ENCODE data around the gene RCC1. TPM values are rescaled to one million over a fixed set of nuclear protein-coding genes. Genes with fewer than 3 reads are reported as not detected.

RCC1 gene
- total and polyA plus RNA-seq, 2 donors (not counting 3 experiments of a cell fraction or from before 2014, with no cell fraction given) = 37.1 to 77.7 TPM

- no peak for TF ChIP-seq MAX (IDR thresholded peaks at IDR 0.05; ENCODE audit: insufficient read depth, insufficient read length)
- TF ChIP-seq JUN (IDR thresholded peaks at IDR 0.05; ENCODE audit: borderline replicate concordance, insufficient read depth, insufficient read length, low read depth) = peak; percentile 15
- TF ChIP-seq POLR2A (IDR thresholded peaks at IDR 0.05; ENCODE audit: low read depth, low read length) = peak; percentile 98
- no peak for TF ChIP-seq MYC (IDR thresholded peaks at IDR 0.05; ENCODE audit: low read depth, low read length)
- TF ChIP-seq FOS (IDR thresholded peaks at IDR 0.05; ENCODE audit: borderline replicate concordance, insufficient read depth, low read length) = peak; percentile 41
- TF ChIP-seq POLR2AphosphoS5 (IDR thresholded peaks at IDR 0.05; ENCODE audit: insufficient read depth, low read depth, low read length) = peak; percentile 96
- DNase-seq (ENCODE audit: low read depth, low spot score) (peak; percentile 52), FAIRE-seq (peak; percentile 59)
- Histone ChIP-seq H2AFZ (ENCODE audit: low read depth, low read length) (no peak overlapping the region), H3K9me3 (replicated peaks; ENCODE audit: control insufficient read depth, insufficient read depth, low read length) (no peaks in the 10 kb centered on the region), H3K27me3 (ENCODE audit: control insufficient read depth in 2 of 2, insufficient read depth in 2 of 2, low read length in 2 of 2) (no peaks in the 10 kb centered on the region), H3K4me3 (replicated peaks in 1 of 3; ENCODE audit: insufficient read depth in 1 of 3, low read depth in 1 of 3, low read length in 3 of 3) (peak overlapping the region in 2 of 3 experiments; percentile 58 to 100), H3K4me2 (ENCODE audit: insufficient read depth, low read length) (peak overlapping the region; percentile 100), H4K20me1 (replicated peaks; ENCODE audit: control insufficient read depth, extremely low read depth, insufficient read depth, low read length) (peaks cover 2% of the 10 kb centered on the region), H3K9me1 (replicated peaks; ENCODE audit: control insufficient read depth, extremely low read depth, insufficient read depth, low read length) (no peaks in the 10 kb centered on the region), H3K36me3 (ENCODE audit: control insufficient read depth in 2 of 2, extremely low read depth in 1 of 2, insufficient read depth in 2 of 2, low read length in 2 of 2) (peaks cover 31 to 33% of the 10 kb centered on the region in 2 experiments), H3K27ac (ENCODE audit: insufficient read depth, low read depth, low read length) (peak overlapping the region; percentile 78), H3K4me1 (ENCODE audit: control insufficient read depth, extremely low read depth, insufficient read depth, low read length) (peaks cover 34% of the 10 kb centered on the region), H3K9ac (replicated peaks; ENCODE audit: extremely low read depth, insufficient read depth, low read length) (peak overlapping the region; percentile 99), H3K79me2 (ENCODE audit: control insufficient read depth, insufficient read depth, low read length) (peaks cover 55% of the 10 kb centered on the region)
- ChIA-PET CTCF (interaction anchor here (0.6 to 2.8 kb wide), 5 partner anchors 8 to 367 kb away, joined by 3 to 9 read pairs (median 4); no protein-coding TSS in a partner anchor), POLR2A (interaction anchor here (0.7 to 2.1 kb wide), 2 partner anchors 73 to 261 kb away, joined by 3 to 5 read pairs; no protein-coding TSS in a partner anchor)
- intact Hi-C loops (cut with micrococcal nuclease) (no loop called here), dilution Hi-C loops (cut with MboI; ENCODE audit: extremely low pct_ligation_motif_present, low sequenced_read_pairs) (no loop called here)
- BruUV-seq (replicated peaks) = no TSS peak
Measured at GRCh38 chr1:28510273-28510969, 4.6 kb downstream of the RCC1 start.

GRCh38 chr1:28510970-28511440 lies 5.2 kb downstream of the RCC1 start:
- Histone ChIP-seq H3K4me2 (ENCODE audit: insufficient read depth, low read length) (peak overlapping the region; percentile 100), H3K27ac (ENCODE audit: insufficient read depth, low read depth, low read length) (peak overlapping the region; percentile 29), H3K4me1 (ENCODE audit: control insufficient read depth, extremely low read depth, insufficient read depth, low read length) (peaks cover 34% of the 10 kb centered on the region), H3K79me2 (ENCODE audit: control insufficient read depth, insufficient read depth, low read length) (peaks cover 52% of the 10 kb centered on the region), H3K9me3 (replicated peaks; ENCODE audit: control insufficient read depth, insufficient read depth, low read length) (no peaks in the 10 kb centered on the region), H3K9me1 (replicated peaks; ENCODE audit: control insufficient read depth, extremely low read depth, insufficient read depth, low read length) (no peaks in the 10 kb centered on the region), H2AFZ (ENCODE audit: low read depth, low read length) (no peak overlapping the region), H4K20me1 (replicated peaks; ENCODE audit: control insufficient read depth, extremely low read depth, insufficient read depth, low read length) (peaks cover 2% of the 10 kb centered on the region), H3K36me3 (ENCODE audit: control insufficient read depth in 2 of 2, extremely low read depth in 1 of 2, insufficient read depth in 2 of 2, low read length in 2 of 2) (peaks cover 31 to 33% of the 10 kb centered on the region in 2 experiments), H3K27me3 (ENCODE audit: control insufficient read depth in 2 of 2, insufficient read depth in 2 of 2, low read length in 2 of 2) (no peaks in the 10 kb centered on the region), H3K9ac (replicated peaks; ENCODE audit: extremely low read depth, insufficient read depth, low read length) (no peak overlapping the region), H3K4me3 (replicated peaks in 1 of 3; ENCODE audit: insufficient read depth in 1 of 3, low read depth in 1 of 3, low read length in 3 of 3) (peak overlapping the region in 1 of 3 experiments; percentile 100)
- no TSS peak for BruUV-seq (replicated peaks)
- intact Hi-C loops (cut with micrococcal nuclease) = no loop called here
- CTCF ChIA-PET = interaction anchor here (1.0 to 2.8 kb wide), 2 partner anchors 262 to 366 kb away, joined by 3 to 9 read pairs; no protein-coding TSS in a partner anchor
- TF ChIP-seq FOS (IDR thresholded peaks at IDR 0.05; ENCODE audit: borderline replicate concordance, insufficient read depth, low read length) = no peak
- TF ChIP-seq POLR2AphosphoS5 (IDR thresholded peaks at IDR 0.05; ENCODE audit: insufficient read depth, low read depth, low read length) = peak; percentile 87
- no peak for TF ChIP-seq CTCF (IDR thresholded peaks at IDR 0.05; ENCODE audit: extremely low read depth in 1 of 2, insufficient read depth in 1 of 2, low read depth in 1 of 2, low read length in 2 of 2)
- TF ChIP-seq MAX (IDR thresholded peaks at IDR 0.05; ENCODE audit: insufficient read depth, insufficient read length) = no peak
- TF ChIP-seq POLR2A (IDR thresholded peaks at IDR 0.05; ENCODE audit: low read depth, low read length) = peak; percentile 74
- TF ChIP-seq JUN (IDR thresholded peaks at IDR 0.05; ENCODE audit: borderline replicate concordance, insufficient read depth, insufficient read length, low read depth) = no peak
- TF ChIP-seq EZH2 (IDR thresholded peaks at IDR 0.05; ENCODE audit: borderline replicate concordance, low read depth, low read length, severe bottlenecking) = no peak
- dilution Hi-C loops (cut with MboI; ENCODE audit: extremely low pct_ligation_motif_present, low sequenced_read_pairs) = no loop called here
- FAIRE-seq (no peak), DNase-seq (ENCODE audit: low read depth, low spot score) (no peak)
- POLR2A ChIA-PET = interaction anchor here (0.6 to 2.1 kb wide), 7 partner anchors 11 to 1149 kb away, joined by 3 to 10 read pairs (median 4); no protein-coding TSS in a partner anchor

Data from endothelial cell of umbilical vein (primary cell).